ENCODE data around the gene ADAMTS2. TPM values are rescaled to one million over a fixed set of nuclear protein-coding genes. Genes with fewer than 3 reads are reported as not detected.

The ADAMTS2 gene
- polyA plus RNA-seq, 12 donors, result 17.2 to 61.8 (median 31.0) TPM; not detected in 1

DNA sequence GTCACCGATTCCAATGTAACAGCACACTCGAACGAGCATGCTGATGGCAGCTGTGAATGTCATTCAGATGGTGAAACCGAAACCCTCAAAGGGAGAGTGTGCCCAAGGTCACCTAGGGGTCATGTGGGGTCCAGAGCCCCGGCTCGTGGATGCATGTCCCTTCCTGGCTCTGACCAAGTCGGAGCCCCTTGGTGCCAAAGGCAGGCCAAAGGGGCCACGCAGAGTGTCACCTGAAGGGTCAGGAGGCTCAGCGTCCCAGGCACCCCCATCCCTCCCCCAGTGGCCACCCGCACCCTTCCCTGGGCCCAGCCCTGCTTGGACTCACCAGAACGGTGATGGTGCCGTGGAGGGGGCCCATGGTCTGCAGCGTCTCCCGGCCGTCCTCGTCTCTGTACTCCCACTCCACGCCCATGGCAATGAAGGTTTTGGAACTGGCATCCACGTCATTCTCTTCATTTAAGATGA is 215.6 kb downstream of the ADAMTS2 start:
- no peak for DNase-seq

DNA sequence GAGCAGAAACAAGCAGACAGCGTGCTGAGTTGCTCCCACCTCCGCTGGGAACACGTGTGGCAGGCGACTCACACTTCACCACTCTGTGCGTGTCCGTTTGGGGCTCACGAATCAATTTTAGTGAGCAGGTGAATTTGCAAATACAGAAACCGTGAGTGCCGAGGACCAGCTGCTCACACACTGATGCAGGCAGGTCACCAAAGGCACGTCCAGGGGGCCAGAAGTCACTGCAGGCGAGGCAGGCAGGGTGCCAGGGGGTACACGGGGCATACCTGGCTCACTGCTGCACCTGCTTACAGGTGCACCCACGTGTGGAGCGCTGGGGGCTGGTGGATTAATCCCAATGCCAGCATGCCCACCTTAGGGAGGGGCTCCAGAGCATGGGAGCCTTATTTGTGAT is 216.3 kb downstream of the ADAMTS2 start:
- DNase-seq, result no peak

DNA sequence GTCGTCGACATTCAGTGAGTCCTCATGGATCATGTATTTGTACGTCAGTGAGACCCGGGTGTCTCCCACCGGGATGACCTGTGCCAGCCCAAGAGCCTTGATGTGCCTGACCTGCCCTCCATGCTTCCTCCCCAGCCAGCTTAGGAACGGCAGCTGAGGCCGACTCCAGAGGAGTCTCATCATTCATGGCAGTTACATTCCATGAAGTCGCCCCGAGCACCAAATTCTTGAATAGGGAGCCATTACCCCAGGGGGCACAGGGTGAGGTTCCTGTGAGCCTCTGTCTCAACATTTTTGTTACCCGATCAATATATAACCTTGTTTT is 217.3 kb downstream of the ADAMTS2 start:
- no peak for DNase-seq

DNA sequence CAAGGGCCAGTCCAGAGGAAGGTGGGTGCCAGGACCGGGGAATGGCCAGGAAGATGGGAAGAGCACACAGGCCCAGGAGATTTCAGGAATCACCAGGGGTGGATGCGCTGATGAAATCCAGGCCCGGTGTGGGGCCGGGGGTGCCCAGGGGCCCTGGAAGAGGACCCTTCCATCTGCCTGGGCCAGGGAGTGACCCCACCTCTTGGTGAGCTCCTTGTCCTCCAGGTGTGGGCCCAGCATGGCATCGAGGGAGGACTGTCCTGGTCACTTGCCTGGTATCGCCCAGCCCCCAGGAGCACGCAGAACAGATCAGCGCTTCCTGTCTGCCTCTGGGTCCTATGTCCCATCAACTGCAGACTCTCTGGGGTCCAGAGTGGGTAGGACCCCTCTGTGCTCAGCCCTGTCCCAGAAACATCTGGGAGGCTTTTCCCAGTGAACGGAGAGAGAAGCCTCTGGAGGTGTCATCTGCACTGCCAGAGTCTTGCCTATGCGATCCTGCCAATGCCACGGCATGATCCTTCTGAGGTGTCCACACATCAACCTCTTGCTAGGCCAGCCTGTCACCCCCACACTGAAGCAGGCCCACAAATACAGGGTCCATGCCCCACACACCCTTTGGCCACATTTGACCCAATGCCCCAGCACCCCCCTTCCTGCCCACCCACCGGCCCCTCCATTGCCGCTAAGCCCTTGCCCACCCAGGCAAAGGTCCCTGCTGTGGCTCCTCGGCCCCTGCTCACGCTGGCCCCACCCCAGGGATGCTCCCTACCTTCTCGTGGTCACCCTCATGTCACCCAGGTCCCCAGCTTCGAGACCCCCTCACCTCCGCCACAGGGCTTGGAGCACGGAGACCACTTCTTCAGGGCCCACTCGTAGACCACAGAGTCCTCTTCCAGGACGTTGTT is 217.9 kb downstream of the ADAMTS2 start:
- DNase-seq, result no peak

DNA sequence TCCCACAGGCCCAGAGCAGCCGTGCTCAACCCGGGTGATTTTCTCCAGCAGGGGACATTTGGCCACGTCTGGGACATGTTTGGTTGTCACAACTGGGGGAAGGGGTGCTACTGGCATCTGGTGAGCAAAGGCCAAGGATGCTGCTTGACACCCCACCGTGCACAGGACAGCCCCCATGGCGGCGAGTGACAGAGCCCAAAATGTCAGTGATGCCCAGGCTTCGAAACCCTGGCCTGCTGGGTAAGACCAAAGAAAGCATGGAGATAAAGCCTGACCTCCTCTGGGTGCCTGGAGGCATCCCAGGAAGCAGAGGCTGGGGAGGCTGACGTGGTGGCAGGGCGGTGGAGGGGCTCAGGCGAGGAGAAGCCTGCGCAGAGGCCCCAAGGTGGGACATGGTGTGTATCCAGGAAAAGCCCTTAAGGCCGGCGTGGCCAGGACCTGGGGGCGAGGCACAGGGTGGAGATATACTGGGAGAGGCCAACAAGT is 218.7 kb downstream of the ADAMTS2 start:
- DNase-seq, result no peak

DNA sequence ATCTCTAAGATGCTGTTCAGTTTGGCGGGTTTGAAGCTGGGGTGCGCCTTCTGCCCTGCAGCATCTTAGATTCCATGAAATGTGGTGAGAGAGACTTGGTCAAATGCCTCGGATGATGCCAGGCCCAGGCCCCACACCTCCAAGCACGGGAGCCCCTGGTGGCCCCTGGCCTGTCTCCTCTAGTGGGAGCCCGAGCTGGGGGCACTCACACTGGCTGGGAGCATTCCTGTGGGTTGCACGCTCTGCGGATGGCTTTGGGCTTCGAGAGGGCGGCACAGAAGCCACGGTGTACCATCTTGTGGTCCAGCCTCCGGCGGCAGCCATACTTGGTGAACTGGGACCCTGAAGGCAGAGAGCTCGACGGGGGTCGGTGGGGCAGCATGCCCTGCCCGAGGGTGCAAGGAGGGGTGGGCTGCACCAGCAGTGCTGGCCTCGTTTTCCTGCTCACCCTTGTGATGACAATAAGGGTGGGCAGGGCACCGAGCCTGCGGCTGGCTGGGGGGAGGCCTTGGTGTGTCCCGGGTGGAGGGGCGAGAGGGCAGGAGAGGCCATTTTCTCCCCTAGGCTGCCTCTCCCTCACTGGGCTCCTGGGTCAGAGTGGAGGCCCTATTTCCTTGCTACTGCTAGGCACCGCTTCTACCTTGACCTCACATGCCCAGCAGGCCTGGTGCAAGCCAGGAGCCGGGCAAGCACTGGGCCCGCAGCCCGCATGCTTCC is 219.3 kb downstream of the ADAMTS2 start:
- DNase-seq, result no peak

DNA sequence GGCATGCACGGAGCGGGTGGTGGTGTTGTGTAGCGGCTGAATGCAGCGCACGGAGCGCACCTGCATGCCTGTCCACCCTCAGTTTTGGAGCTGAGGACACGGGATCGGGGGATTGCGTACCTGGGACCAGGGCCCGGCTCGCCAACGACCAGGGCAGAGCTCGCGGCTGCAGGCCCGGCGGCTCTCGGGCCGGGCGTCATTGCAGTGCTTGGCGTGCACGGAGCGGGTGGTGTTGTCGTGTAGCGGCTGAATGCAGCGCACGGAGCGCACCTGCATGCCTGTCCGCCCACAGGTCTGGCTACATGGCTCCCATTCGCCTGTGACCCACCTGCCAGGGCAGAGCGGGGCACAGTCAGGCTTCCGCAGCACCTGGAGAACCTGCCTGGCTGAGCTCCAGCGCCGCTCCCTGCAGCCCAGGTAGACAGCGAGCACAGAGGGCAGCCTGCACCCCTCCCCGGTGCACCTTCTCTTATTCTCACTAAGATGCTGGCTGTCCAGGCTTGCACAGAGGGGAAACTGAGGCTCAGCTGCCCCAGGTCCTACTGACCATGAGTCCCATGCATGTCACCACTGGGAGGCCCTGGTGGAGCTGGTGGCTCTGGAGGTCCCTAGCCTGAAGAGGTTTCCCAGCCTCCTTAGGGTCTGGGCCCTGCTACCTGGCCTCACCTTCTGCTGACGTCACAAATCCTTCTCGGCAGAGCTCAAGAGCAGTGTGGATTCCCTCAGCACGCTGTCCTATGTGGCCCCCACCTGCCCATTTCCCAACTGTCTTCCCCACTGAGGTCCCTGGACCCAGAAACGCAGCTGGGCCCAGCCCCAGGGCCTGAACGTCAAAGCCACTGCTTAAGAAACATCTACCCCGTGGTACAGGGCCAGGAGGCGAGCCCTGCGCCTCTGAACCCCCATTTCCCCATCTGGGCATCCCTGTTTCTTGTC is 220.1 kb downstream of the ADAMTS2 start:
- no peak for DNase-seq

DNA sequence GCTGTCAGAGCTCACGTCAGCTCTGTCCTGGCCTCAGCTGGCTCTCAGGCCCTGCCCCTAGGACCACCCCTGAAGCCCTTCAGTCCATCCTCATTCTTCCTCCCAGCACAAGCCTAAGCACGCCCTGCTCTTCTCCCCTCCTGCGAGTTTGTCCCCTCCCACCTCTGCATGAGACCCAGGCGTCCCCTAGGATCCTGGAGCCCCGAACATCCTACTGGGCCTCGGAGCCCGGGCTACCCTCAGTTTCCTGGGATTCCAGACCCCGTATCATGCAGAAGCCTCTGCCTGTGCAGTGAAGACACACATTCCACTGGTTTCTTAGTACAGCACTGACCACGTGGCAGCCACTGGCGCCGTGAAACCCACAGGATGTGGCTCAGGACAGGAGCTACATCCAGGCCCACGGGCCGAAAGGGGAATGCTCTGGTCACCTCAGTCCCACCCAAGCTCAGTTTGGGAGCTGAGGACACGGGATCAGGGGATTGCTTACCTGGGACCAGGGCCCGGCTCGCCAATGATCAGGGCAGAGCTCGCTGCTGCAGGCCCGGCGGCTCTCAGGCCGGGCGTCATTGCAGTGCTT is 220.9 kb downstream of the ADAMTS2 start:
- DNase-seq, result no peak

DNA sequence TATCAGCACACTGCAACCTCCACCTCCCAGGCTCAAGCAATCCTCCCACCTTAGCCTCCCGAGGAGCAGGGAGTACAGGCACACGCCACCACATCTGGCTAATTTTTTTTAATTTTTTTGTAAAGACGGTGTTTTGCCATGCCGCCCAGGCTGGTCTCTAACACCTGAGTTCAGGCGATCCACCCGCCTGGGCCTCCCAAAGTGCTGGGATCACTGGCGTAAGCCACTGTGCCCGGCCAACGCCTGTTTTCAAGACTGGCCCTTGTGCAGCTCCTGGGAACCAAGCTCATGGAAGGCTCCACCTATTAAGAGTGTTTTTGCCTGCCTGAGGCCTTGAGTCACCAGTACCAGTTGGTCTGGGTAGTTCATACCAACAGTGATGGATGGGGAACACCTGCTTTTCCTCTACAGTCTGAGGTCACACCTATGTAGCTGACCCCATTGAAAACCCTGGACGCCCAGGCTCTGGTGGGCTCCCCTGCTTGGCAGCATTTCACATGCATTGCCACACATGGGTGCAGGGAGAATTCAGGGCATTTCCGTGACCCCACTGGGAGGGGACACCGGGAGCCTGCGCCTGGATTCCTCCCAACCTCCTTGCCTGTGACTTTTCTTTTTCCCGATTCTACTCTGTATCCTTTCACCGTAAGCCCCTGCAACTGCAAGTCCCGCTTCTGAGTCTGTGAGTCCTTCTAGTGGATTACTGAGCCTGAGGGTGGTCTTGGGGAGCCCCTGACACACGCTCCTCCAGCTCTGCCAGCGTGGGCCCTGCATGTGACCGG is 221.6 kb downstream of the ADAMTS2 start:
- DNase-seq, result no peak

DNA sequence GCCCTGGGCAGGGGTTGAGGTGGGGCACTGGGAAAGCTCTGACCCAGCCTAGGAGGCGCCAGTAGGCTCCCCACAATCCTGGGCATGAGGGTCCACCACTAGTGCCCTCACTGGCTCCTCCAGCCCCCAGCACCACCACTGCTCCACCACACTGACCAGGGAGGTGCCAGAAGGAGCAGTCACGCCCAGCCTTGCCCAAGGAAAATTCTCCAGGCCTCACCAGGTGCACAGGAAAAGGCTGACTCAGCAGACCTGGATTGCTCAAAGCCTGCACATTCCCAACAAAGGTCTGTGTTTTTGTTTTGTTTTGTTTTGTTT is 222.2 kb downstream of the ADAMTS2 start:
- DNase-seq, result no peak

DNA sequence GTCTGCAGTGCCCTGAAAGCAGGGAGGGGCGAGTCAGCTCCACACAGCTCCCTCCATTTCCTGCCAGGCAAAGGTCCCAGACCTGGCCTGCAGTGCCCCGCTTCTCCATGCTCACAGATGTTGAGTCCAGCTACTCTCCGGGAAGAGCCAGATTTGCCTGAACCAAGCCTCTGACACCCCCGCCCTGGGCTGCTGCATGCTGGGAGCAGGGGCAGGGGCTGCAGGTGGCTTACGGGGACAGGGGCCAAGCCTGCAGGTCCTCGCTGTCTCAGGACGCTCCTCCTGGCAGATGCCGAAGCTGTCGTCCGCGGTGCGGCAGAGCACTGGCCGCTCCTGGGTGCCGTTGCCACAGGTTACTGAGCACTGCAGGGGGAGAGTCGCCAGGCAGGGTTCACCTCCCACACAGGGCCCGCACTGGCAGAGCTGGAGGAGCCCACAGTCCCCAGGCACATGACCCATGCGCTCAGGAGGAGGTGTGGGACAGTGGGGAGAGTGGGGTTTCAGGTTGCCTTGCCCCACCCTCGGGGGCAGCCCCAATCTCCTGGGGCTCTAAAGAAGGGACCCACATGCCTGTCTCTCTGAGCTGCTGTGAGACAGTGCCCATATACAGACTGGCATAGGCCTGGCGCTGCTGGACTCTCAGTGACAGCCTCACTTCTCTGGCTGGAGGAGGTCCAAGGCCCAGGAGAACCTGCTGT is 222.7 kb downstream of the ADAMTS2 start:
- no peak for DNase-seq

DNA sequence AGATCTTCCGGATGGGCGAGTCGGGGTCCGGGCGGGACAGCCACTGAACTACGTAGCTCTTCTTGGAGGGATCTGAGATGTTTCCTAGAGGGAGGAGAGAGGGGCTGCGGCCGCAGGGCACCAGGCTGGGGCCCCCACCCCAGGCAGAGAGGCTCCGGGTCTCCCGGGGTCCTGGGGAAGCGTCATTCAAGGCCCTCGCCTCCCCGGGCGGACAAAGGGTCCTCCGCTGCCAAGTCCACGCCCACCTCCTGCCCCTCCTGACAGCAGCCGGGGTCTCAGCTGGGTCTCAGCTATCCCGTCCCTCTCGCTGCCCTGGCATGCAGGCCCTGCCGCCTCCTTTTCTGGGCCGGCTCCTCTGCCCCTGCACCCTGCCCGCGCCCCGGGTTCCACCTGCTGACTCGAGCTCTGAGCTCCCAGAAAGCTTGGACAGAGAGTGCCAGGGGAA is 223.6 kb downstream of the ADAMTS2 start:
- no peak for DNase-seq

DNA sequence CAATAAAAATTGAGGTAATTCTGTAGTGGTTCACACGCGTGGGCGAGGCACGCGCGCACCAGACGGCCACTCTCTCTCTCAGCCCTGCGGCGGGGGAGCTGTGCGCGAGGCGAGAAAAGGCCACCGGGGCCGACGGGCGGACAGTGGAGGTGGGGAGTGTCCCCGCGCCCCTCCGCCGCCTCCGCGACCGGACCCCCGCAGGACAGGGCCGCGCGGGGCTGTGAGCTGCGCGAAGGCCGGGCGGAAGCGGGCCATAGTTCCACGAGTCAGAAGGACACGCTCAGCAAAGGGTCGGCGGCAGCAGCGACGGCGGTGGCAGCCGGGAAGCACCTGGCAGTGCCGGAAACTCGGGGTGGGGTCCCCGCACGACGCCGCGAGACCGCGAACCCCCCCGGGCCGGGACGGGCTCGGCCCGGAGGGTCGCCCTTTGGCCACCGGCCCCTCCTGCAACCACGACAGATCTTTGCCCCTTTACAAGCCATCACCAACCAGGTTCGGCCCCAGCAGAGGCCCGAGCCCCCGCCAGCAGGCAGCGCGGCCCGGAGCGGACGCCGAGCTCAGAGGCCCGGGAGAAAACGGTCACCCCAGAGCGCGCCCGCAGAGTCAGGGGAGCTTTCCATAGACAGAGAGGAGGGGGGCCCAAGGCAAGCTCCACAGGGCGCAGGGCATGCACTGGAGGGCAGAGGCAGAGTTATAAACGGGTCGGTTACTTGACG is 224.2 kb downstream of the ADAMTS2 start:
- DNase-seq, result no peak

DNA sequence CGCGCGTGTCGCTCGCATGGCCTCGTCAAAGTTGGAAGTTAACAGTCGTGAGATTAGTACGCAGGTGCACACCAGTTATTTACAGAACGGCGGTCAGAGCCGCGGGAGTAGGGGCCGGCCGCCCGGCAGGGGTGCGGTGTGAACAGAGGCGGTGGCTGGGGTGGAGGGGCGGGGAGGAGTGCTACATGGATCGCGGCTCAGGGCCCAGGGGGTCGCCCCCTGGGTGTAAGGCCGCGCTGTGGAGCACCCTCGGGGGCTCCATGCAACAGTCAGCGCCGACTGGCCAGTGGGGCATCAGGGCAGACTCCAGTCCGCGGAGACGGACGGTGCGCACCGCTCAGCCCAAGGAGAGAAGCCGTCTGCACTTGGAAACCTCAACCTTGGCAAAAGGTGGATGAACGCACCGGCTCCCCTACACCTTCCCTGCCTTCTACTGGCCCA is 224.8 kb downstream of the ADAMTS2 start:
- no peak for DNase-seq

DNA sequence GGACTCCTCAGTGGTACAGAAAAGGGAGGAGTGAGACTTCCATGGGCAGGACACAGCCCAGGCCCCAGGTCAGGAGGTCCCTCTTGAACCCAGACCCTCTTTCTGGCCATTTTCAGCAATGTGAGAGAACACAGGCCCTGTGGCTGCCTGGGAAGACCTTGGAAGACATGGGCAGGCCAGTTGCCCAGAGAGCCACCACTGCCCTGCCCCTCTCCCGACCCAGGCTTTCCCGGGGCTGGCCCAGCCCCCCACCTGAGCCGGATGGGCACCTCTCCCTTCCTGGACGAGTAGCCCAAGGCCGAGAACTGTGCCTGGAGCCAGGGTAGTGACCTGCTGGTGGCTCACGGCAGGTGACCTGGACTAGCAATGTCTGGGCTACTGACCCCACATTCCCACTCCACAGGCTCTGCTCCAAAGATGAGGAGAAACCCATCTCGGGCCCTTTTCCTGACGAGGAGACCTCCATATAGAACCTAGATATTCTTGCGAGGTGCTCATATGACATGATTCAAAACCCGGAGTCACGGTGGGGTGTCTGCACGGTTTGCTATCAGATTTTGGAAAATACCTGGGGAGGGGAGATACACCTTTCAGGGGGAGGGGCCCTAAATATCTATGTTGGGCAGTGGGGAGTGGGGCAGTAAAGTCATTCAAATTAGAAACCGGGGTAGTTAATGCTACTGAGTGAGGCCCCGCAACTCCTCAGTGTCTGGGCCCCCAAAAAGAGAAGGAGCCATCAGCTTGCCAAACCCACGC is 225.7 kb downstream of the ADAMTS2 start:
- no peak for DNase-seq

DNA sequence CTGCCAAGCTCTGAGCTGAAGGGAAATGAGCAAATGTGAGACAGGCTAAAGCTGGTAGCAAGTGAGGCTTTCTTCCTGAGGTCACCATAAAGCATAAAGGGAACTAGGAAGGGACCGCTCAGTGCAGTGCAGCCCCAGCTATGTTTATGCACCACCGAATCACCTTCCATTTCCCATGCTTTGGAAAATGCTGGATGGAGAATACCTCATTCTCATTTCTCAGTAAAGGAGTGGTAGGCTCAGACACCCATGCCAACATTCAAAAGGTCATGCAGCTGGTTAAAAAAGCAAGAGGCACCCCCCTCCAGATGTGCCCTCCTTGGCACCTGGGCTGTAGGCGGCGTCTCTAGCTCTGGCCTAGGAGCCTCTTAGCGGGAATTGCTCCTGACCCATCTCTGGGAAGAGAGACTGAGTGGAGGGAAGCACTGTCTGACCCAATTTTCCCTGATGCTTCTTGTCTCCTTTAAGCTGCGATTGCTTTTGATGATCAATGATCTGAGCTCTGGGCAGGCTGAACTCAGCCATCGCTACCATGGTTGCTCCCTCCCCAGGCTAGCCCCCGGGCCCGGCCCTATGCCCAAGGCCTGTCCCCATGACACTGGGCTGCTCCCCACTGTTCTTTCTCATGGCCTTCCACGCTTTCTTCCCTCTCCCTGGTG is 226.4 kb downstream of the ADAMTS2 start:
- DNase-seq, result no peak

DNA sequence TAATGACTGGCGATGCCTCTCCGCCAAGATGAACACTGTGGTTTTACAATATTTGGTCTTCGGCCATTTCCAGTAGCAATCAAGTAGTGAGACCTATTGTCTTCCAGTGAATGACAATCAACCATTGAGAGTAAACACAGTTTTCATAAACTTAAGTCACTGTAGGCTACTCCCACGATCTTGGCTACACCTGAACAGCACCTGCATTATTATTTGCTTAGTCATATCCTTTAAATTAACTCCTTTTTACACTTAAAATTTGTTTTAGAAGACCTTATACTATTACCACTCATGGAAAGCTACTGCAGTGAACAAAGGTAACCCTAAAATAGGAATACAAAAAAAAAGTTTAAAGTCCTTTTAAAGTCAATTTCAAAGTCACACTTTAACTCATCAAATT is 226.9 kb downstream of the ADAMTS2 start:
- no peak for DNase-seq
